Skeletal muscle cell (primary cell): ENCODE measurements around the gene ADCY2.

Experiments
- DNase-seq: peaks from one replicate; pipeline ENCODE4 v3.0.0-alpha.2; 2010; ENCODE audit warnings: low read depth
- H3K4me3 ChIP-seq: 2 replicates; pipeline ENCODE4 v1.5.1; 2011; ENCODE audit warnings: low read depth, mild to moderate bottlenecking, control low read depth, low read length, moderate library complexity

Gene ADCY2

DNA sequence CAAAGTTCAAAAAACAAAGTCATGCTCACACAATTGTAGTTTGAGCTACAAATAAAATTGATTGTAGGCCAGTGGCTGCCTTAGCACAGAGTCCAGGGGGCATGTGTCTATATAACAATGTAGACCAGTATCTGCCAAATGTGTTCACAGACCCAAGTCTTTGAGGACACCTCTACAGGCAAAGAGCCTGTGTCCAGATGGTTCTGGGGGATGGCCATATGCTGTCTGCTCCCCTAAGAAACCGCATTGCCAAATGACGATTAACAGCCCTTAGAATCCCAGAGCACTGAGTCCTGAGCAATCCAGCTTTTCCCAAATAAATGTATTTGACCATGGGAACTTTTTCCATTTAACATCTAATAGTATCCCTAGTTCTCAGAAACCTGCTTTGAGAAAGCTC lies 169.6 kb downstream of the ADCY2 start:
- H3K4me3 ChIP-seq = no peak overlapping the region
- DNase-seq = no peak

DNA sequence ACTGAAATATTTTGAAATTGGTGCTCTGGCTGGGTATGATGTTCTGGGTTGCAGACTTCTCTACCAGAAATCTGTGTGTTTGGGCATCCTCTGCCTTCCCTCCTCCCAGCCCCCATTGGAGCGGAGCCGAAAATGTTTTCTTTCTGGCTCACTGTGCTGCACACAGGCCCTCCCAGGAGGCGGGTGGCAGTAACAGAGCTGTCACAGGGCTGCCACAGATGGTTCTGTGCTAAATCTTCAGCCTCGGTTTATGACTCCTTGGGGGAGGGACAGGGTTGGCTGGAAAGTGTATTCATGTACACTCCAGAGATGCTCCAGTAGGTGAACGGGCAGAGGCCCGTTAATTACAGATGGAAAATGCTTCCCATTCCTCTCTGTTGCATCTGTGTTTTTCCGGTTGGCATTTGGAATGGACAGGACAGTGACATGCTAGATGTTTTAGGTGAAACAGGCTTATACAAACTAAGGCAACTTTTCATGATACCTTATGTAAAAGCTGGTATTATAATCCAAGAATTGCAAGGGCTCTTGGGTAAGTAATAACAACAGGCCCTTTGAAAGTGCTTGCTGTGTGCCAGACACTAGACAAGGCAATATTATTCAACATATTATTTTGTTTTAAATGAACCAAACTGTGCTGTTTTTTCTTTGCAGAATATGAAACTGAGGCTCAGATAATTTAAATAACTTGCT lies 180.2 kb downstream of the ADCY2 start:
- H3K4me3 ChIP-seq = no peak overlapping the region
- DNase-seq = no peak

GRCh38 chr5:7577381-7577780 lies 181.4 kb downstream of the ADCY2 start:
- H3K4me3 ChIP-seq = no peak overlapping the region
- DNase-seq = no peak

- no peak for DNase-seq
- no peak overlapping the region for H3K4me3 ChIP-seq
Observed at GRCh38 chr5:7578071-7578470, 182.1 kb downstream of the ADCY2 start.

- no peak overlapping the region for H3K4me3 ChIP-seq
- DNase-seq = no peak
Observed at GRCh38 chr5:7584749-7585148, 188.8 kb downstream of the ADCY2 start.

DNA sequence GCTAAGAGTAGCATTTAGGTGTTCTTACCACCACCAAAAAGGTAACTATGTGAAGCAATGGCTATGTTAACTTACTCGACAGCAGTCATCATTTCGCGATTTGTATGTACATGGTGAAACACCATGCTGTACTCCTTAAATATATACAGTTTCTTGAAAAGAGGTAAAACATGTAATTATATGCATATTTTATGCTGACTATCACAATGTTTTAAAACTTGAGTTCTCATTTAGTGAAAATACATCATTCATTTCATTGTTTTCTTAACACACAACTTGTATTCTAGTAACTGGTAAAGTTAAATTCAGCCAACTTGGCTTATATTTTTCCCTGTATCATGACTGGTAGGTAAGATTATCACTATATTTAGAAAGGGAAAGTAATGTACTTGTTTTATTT lies 189.9 kb downstream of the ADCY2 start:
- DNase-seq = no peak
- no peak overlapping the region for H3K4me3 ChIP-seq

GRCh38 chr5:7586480-7586879 lies 190.5 kb downstream of the ADCY2 start:
- DNase-seq = no peak

DNA sequence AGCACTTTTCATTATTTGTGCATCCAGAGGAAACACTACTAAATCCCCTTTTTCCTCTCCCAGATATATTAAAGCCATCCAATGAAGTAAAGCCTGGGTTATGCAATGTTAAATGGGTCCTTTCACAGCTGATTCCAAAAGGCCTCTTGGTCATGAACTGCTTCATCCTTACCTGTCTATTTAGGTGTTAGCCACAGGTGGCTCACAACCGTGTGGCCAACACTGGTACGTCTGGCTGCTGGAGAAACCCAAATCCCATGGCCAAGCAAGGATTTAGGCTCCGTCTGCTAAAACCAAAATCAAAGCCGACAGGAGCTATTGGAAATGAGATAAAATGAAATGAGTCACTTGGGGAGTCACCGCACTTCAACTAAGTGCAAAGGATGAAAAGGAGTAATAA lies 193.9 kb downstream of the ADCY2 start:
- DNase-seq = no peak
- H3K4me3 ChIP-seq = no peak overlapping the region

More at GRCh38 chr5:7586480-7586879, 190.5 kb downstream of the ADCY2 start:
- H3K4me3 ChIP-seq = no peak overlapping the region

DNA sequence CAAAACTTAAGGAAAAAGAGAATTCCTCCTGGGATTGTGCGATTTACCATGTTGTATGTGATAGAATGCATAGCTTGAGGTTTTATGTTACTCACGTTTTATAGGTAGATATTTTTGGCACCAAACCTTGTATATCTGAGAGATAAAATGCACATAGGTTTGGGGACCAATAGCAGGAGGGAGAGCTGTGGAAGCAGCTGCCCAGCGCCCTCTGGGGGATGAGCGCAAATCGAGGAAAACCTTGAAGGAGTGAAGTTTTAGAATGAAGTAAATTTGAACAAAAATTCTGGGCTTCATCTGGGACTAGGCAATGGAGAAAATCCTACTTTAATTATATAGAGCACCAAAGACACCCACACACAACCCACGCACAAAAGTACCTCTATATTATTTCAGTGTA lies 197.0 kb downstream of the ADCY2 start:
- DNase-seq = no peak

GRCh38 chr5:7597059-7597642 lies 201.2 kb downstream of the ADCY2 start:
- H3K4me3 ChIP-seq = no peak overlapping the region
- no peak for DNase-seq

More for the DNA sequence above, 197.0 kb downstream of the ADCY2 start:
- H3K4me3 ChIP-seq = no peak overlapping the region

DNA sequence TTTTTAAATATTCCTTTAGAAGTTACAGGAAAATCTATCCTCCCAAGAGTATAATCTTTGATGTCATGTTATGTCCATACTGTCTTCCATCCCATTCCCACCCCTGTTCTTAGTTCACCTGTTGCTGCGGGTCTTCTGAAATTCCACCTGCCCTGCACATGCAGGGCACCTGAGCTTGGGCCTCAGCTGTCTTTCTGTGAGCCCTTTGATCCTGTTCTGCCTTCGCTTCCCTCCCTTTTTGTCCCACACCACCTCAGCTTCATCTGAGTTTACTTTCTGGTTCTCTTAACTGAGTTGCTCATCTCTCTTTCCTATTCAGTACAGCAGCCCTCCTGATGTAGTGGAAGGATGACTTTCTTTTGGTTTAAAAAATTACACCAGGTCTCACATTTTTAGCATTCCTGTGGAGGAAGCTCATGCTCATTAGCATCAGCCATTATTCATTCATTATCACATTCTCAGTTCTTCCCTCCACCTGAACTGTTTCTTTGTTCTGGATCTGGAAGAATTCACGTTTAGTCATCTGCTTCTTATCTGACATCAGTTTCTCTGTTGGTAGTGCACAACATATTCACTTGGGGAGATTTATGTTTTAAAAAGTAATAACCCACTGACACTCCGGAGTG lies 211.0 kb downstream of the ADCY2 start:
- H3K4me3 ChIP-seq = no peak overlapping the region
- no peak for DNase-seq

GRCh38 chr5:7608772-7609171 lies 212.8 kb downstream of the ADCY2 start:
- H3K4me3 ChIP-seq = no peak overlapping the region
- DNase-seq = no peak

GRCh38 chr5:7609726-7610125 lies 213.8 kb downstream of the ADCY2 start:
- no peak for DNase-seq
- H3K4me3 ChIP-seq = no peak overlapping the region

- no peak overlapping the region for H3K4me3 ChIP-seq
- no peak for DNase-seq
Observed at GRCh38 chr5:7610531-7611177, 214.7 kb downstream of the ADCY2 start.

GRCh38 chr5:7611518-7611917 lies 215.6 kb downstream of the ADCY2 start:
- no peak for DNase-seq
- H3K4me3 ChIP-seq = no peak overlapping the region

GRCh38 chr5:7615566-7616061 lies 219.7 kb downstream of the ADCY2 start:
- H3K4me3 ChIP-seq = no peak overlapping the region
- no peak for DNase-seq

- H3K4me3 ChIP-seq = no peak overlapping the region
- no peak for DNase-seq
Observed at GRCh38 chr5:7616897-7617296, 221.0 kb downstream of the ADCY2 start.

DNA sequence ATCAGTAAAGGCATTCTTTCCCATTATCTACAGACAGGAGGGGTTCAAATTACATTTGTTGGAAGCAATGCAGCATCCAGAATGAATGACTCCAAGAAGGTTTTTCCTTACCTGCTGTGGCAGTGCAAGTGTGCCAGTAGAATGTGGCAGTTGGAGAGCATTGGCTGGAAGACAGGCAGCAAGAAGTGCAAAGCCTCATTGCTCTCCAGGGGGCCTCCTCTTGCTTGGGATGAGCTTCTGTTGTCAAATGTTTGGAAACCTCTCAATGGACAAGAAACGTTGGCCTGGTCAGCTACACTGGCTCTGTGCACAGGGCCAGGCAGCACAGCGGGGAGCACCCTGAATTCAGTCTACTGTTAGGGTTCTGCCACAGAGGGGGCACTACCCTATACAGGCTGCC lies 226.6 kb downstream of the ADCY2 start:
- no peak overlapping the region for H3K4me3 ChIP-seq
- no peak for DNase-seq

DNA sequence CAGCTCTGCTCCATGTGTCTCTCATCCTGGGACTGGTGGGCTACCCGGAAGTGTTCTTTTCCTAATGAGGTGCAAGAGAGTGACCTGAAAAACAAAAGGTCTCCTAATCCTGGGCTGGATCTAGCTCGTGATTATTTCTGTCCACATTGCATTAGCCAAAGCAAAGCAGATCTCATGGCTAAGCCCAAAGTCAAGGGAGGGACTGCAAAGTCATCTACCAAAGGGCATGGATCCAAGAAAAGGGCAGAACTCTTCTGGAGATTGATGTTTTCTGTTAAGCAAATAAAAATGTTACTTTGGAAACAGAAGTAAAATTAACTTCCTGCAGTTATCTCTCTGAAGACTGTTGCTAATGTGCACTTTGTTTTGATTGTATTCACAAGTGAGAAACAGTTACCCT lies 229.8 kb downstream of the ADCY2 start:
- DNase-seq = no peak
- no peak overlapping the region for H3K4me3 ChIP-seq

- no peak for DNase-seq
- H3K4me3 ChIP-seq = no peak overlapping the region
Observed at GRCh38 chr5:7628248-7628647, 232.3 kb downstream of the ADCY2 start.
